Articular chondrocyte of knee joint (primary cell): Measurements from ENCODE around the gene KRTAP13-4. TPM values are rescaled to one million over a fixed set of nuclear protein-coding genes. Genes with fewer than 3 reads are reported as not detected.

ENCODE experiments used
- total RNA-seq: library from RNA; depleted of rRNA; stranded (reverse); fragments of >200 nt; gene quantifications from 2 replicates; pipeline ENCODE4 v1.2.3, GENCODE V29; 2012

KRTAP13-4 gene, protein sequence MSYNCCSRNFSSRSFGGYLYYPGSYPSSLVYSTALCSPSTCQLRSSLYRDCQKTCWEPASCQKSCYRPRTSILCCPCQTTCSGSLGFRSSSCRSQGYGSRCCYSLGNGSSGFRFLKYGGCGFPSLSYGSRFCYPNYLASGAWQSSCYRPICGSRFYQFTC
- not detected in 2 replicates for total RNA-seq

GRCh38 chr21:30430170-30430655 is at the start of gene KRTAP13-4:
Gene KRTAP13-4, plus strand, starts transcription at chr21:30430220. Its CDS starts 56 bp downstream, at chr21:30430276.

GRCh38 chr21:30395731-30396130 is 34.3 kb upstream of the KRTAP13-4 start, which contains the start of gene KRTAP13-1:
Gene KRTAP13-1, plus strand, starts transcription at chr21:30396031. Its CDS starts 56 bp downstream, at chr21:30396087.

DNA sequence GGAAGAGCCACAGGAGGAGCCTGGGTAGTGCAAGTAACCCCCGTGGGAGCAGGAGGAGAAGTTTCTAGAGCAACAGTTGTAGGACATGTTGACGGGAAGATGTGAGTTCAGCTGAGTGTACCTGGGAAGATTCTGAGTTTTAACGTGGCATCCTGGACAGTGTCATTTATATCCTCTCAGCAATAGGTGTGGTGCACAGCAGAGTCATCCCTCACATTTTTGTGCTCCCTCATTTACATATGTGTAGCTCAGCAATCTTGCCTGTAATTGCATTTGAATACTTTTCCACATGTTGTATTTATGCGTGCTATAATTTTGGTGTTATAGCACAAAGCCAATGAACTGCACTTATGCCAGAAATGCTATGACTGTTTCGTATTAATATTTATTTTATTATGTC is 4.2 kb upstream of the KRTAP13-4 start, which contains the start of gene KRTAP13-3:
KRTAP13-3 (minus strand) TSS at position 101 of the 400 bp plus-strand sequence; CDS start at position 87, 14 bp downstream.

GRCh38 chr21:30439975-30440374 is 10.0 kb downstream of the KRTAP13-4 start, which contains the start of gene KRTAP15-1:
Gene KRTAP15-1, plus strand, starts transcription at chr21:30440275. Its CDS starts 53 bp downstream, at chr21:30440328.

DNA sequence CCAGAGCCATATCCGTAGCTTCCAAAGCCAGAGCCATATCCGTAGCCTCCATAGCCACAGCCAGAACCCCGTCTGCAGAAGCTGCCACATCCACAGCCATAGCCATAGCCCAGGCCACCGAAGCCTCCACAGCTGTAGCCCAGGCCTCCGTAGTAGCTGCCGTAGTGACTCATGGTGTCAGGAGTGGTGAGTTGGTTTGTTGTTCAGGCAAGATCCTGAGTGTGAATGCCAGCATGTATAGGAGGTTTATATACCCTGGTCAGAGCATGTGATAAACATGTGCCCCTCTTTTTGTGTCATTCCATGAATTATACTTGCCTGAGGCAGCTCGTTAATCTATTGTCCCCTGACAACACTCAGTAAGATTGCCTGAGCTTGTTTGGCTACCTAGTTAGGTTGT is 50.1 kb downstream of the KRTAP13-4 start, which contains the start of gene KRTAP19-1:
KRTAP19-1 (minus strand) TSS at position 223 of the 400 bp plus-strand sequence; CDS start at position 173, 50 bp downstream.

Other genes starting within 250 kb of the KRTAP13-4 start
- not detected in 2 replicates for gene CLDN8, start 214.1 kb upstream of the KRTAP13-4 start, total RNA-seq
- gene KRTAP24-1, start 147.3 kb upstream of the KRTAP13-4 start, total RNA-seq = not detected in 2 replicates
- gene KRTAP25-1, start 140.7 kb upstream of the KRTAP13-4 start, total RNA-seq = not detected in 2 replicates
- gene KRTAP26-1, start 109.9 kb upstream of the KRTAP13-4 start, total RNA-seq = not detected in 2 replicates
- gene KRTAP27-1, start 92.5 kb upstream of the KRTAP13-4 start, total RNA-seq = not detected in 2 replicates
- gene KRTAP23-1, start 81.6 kb upstream of the KRTAP13-4 start, total RNA-seq = not detected in 2 replicates
- gene KRTAP13-2, start 57.9 kb upstream of the KRTAP13-4 start, total RNA-seq = not detected in 2 replicates
- gene KRTAP13-1, start 34.2 kb upstream of the KRTAP13-4 start, total RNA-seq = not detected in 2 replicates
- gene KRTAP13-3, start 4.3 kb upstream of the KRTAP13-4 start, total RNA-seq = not detected in 2 replicates
- gene KRTAP15-1, start 10.1 kb downstream of the KRTAP13-4 start, total RNA-seq = not detected in 2 replicates
- gene KRTAP19-1, start 50.1 kb downstream of the KRTAP13-4 start, total RNA-seq = not detected in 2 replicates
- gene KRTAP19-2, start 57.2 kb downstream of the KRTAP13-4 start, total RNA-seq = not detected in 2 replicates
- gene KRTAP19-3, start 61.8 kb downstream of the KRTAP13-4 start, total RNA-seq = not detected in 2 replicates
- gene KRTAP19-4, start 66.9 kb downstream of the KRTAP13-4 start, total RNA-seq = not detected in 2 replicates
- not detected in 2 replicates for gene KRTAP19-5, start 71.9 kb downstream of the KRTAP13-4 start, total RNA-seq
- not detected in 2 replicates for gene KRTAP19-6, start 111.6 kb downstream of the KRTAP13-4 start, total RNA-seq
- gene KRTAP19-7, start 131.1 kb downstream of the KRTAP13-4 start, total RNA-seq = not detected in 2 replicates
- not detected in 2 replicates for gene KRTAP22-2, start 160.2 kb downstream of the KRTAP13-4 start, total RNA-seq
- not detected in 2 replicates for gene KRTAP6-3, start 162.2 kb downstream of the KRTAP13-4 start, total RNA-seq
- not detected in 2 replicates for gene KRTAP6-2, start 168.7 kb downstream of the KRTAP13-4 start, total RNA-seq
- gene KRTAP22-1, start 170.9 kb downstream of the KRTAP13-4 start, total RNA-seq = not detected in 2 replicates
- not detected in 2 replicates for gene KRTAP6-1, start 183.7 kb downstream of the KRTAP13-4 start, total RNA-seq
- gene KRTAP20-1, start 186.2 kb downstream of the KRTAP13-4 start, total RNA-seq = not detected in 2 replicates
- not detected in 2 replicates for gene KRTAP20-4, start 190.4 kb downstream of the KRTAP13-4 start, total RNA-seq
- gene KRTAP20-2, start 205.0 kb downstream of the KRTAP13-4 start, total RNA-seq = not detected in 2 replicates
- not detected in 2 replicates for gene KRTAP20-3, start 212.6 kb downstream of the KRTAP13-4 start, total RNA-seq